Panc1 (cell line): ENCODE measurements around the gene FEM1B. TPM values are rescaled to one million over a fixed set of nuclear protein-coding genes. Genes with fewer than 3 reads are reported as not detected.
"Not testable (repeated sequence)": the region's sequence is repeated elsewhere in the genome, so short reads cannot be mapped to it uniquely, and the experiment has no call there.

ENCODE experiments used
- ATAC-seq: fragments of 200-7000 bp; cut with Tn5 transposase; 2 replicates; pipeline ENCODE4 v1.9.1; 2020; ENCODE audit warnings: mild to moderate bottlenecking, moderate library complexity
- BruUV-seq: library from RNA; stranded (reverse); fragments of 400-500 nt; replicated peaks from 2 replicates; lab custom pipeline; 2021; lab: Mats Ljungman, UMichigan
- CTCF ChIA-PET: fragments of 300-600 bp; sonication (Branson Sonifier 250); formaldehyde crosslinking; loops from one replicate; lab custom pipeline; 2022; ENCODE audit warnings: antibody characterized with exemption; lab: Charles Lee
- POLR2A ChIA-PET: fragments of 300-600 bp; sonication (Branson Sonifier 250); formaldehyde crosslinking; loops from one replicate; lab custom pipeline; 2022; ENCODE audit warnings: antibody characterized with exemption; lab: Charles Lee
- DNase-seq: peaks from one replicate; pipeline ENCODE4 v3.0.0-alpha.2; 2010; ENCODE audit warnings: low read depth, low spot score
- H3K27ac ChIP-seq: 2 replicates; pipeline ENCODE4 v1.5.1; 2011; ENCODE audit warnings: mild to moderate bottlenecking, low read length, inconsistent platforms
- H3K27me3 ChIP-seq: fragments of 200-500 bp; sonication (Bioruptor generic); 2 replicates; pipeline ENCODE4 v1.6.0; 2014; ENCODE audit warnings: low read length, inconsistent platforms; ENCODE audit not compliant: control insufficient read depth, insufficient read depth
- H3K36me3 ChIP-seq: fragments of 200-500 bp; sonication (Bioruptor generic); 2 replicates; pipeline ENCODE4 v1.5.1; 2014; ENCODE audit warnings: inconsistent platforms, mild to moderate bottlenecking, low read length, moderate library complexity; ENCODE audit not compliant: control insufficient read depth, insufficient read depth
- H3K4me1 ChIP-seq: 2 replicates; pipeline ENCODE4 v1.5.1; 2011; ENCODE audit warnings: inconsistent platforms, mild to moderate bottlenecking, low read length, moderate library complexity; ENCODE audit not compliant: control insufficient read depth, insufficient read depth
- H3K4me3 ChIP-seq, 2 experiments: 2 replicates each; pipeline ENCODE4 v1.5.1; 2011 to 2012; ENCODE audit warnings: low read depth in 2 of 2, low read length in 2 of 2, mild to moderate bottlenecking in 2 of 2, inconsistent platforms in 1 of 2, moderate library complexity in 1 of 2
- H3K9me3 ChIP-seq: fragments of 200-500 bp; sonication (Bioruptor generic); 2 replicates; pipeline ENCODE4 v1.5.1; 2014; ENCODE audit warnings: low read depth, mild to moderate bottlenecking, inconsistent platforms, low read length, moderate library complexity; ENCODE audit not compliant: control insufficient read depth, insufficient read depth
- CTCF ChIP-seq: fragments of 450-650 bp; IDR thresholded peaks from 2 replicates; pipeline ENCODE4 v1.5.1; 2017; ENCODE audit warnings: mild to moderate bottlenecking
- POLR2AphosphoS5 ChIP-seq: IDR thresholded peaks from 2 replicates; pipeline ENCODE4 v1.6.1; 2012; ENCODE audit warnings: mild to moderate bottlenecking, low read depth, low read length, moderate library complexity
- REST ChIP-seq, 2 experiments: IDR thresholded peaks; 2 replicates each; pipeline ENCODE4 v1.6.1; 2011 to 2012; ENCODE audit warnings: low read depth in 2 of 2, control low read depth in 1 of 2, low read length in 1 of 2, mild to moderate bottlenecking in 1 of 2, moderate library complexity in 1 of 2; ENCODE audit not compliant: insufficient read depth in 1 of 2
- SIN3A ChIP-seq: IDR thresholded peaks from 2 replicates; pipeline ENCODE4 v1.6.1; 2012; ENCODE audit warnings: low read depth, mild to moderate bottlenecking, low read length, moderate library complexity, borderline replicate concordance; ENCODE audit not compliant: insufficient read depth
- TCF7L2 ChIP-seq: IDR thresholded peaks from 2 replicates; pipeline ENCODE4 v1.6.1; 2011; ENCODE audit warnings: mild to moderate bottlenecking, low read depth, low read length, inconsistent platforms
- in situ Hi-C: cut with HindIII; loops from 2 replicates; pipeline ENCODE4 v1.10.0; 2016; ENCODE audit warnings: low sequenced_read_pairs, low pct_unique_long_range_greater_than_20kb
- intact Hi-C: fragments of 100-400 bp; cut with micrococcal nuclease; formaldehyde crosslinking; loops from one replicate; pipeline ENCODE4 v1.10.0; 2022; ENCODE audit not compliant: unreplicated experiment
- total RNA-seq: library from RNA; stranded (reverse); gene quantifications from one replicate; pipeline ENCODE4 v1.2.1, GENCODE V29; 2021; ENCODE audit not compliant: unreplicated experiment

The FEM1B gene
- total RNA-seq, 1 experiment from 2014 or later, result 34.8 TPM

GRCh38 chr15:68232449-68232848, 45.1 kb upstream of the FEM1B start:
- Histone ChIP-seq H3K9me3 (no peaks in the 10 kb centered on the region), H3K4me3 (no peak overlapping the region), H3K4me1 (peaks cover 14% of the 10 kb centered on the region), H3K27me3 (no peaks in the 10 kb centered on the region), H3K36me3 (no peaks in the 10 kb centered on the region), H3K27ac (no peak overlapping the region)
- no peak for TF ChIP-seq TCF7L2
- ChIA-PET POLR2A (no interaction called here), CTCF (interaction anchor here (1.3 kb wide), 1 partner anchor 74 kb away, joined by 6 read pairs; no protein-coding TSS in a partner anchor)
- intact Hi-C loops (no loop called here), in situ Hi-C loops (no loop called here)
- BruUV-seq, result no TSS peak
- DNase-seq (no peak), ATAC-seq (no peak)

- in situ Hi-C loops (no loop called here), intact Hi-C loops (no loop called here)
- Histone ChIP-seq H3K4me3 (no peak overlapping the region), H3K4me1 (peaks cover 10% of the 10 kb centered on the region), H3K27me3 (no peaks in the 10 kb centered on the region), H3K9me3 (no peaks in the 10 kb centered on the region), H3K27ac (no peak overlapping the region), H3K36me3 (no peaks in the 10 kb centered on the region)
- BruUV-seq, result no TSS peak
- POLR2A ChIA-PET, result no interaction called here
- DNase-seq (no peak), ATAC-seq (no peak)
- CTCF ChIA-PET, result no interaction called here
- TF ChIP-seq SIN3A (no peak), POLR2AphosphoS5 (no peak), REST (IDR thresholded peaks at IDR 0.05; ENCODE audit: insufficient read depth in 1 of 2, low read depth in 2 of 2, low read length in 1 of 2) (no peak), TCF7L2 (no peak), CTCF (no peak)
Measured at GRCh38 chr15:68232937-68233336, 44.6 kb upstream of the FEM1B start.

GRCh38 chr15:68234060-68234459, 43.5 kb upstream of the FEM1B start:
- ChIA-PET CTCF (no interaction called here), POLR2A (no interaction called here)
- BruUV-seq, result no TSS peak
- intact Hi-C loops, result no loop called here
- DNase-seq (no peak), ATAC-seq (no peak)
- Histone ChIP-seq H3K27ac (no peak overlapping the region), H3K4me1 (peaks cover 6% of the 10 kb centered on the region), H3K9me3 (no peaks in the 10 kb centered on the region), H3K36me3 (no peaks in the 10 kb centered on the region), H3K4me3 (no peak overlapping the region), H3K27me3 (no peaks in the 10 kb centered on the region)
- TF ChIP-seq CTCF (no peak), SIN3A (no peak), POLR2AphosphoS5 (no peak)
- in situ Hi-C loops, result no loop called here

GRCh38 chr15:68234520-68234919, 43.0 kb upstream of the FEM1B start:
- H3K36me3 ChIP-seq, in situ Hi-C loops, CTCF ChIA-PET, H3K4me1 ChIP-seq, ATAC-seq, intact Hi-C loops, H3K27ac ChIP-seq, DNase-seq, H3K4me3 ChIP-seq, H3K27me3 ChIP-seq, BruUV-seq, H3K9me3 ChIP-seq: not testable (repeated sequence)
- POLR2A ChIA-PET, result interaction anchor here (0.6 kb wide), 1 partner anchor 49 kb away, joined by 11 read pairs; no protein-coding TSS in a partner anchor
